Mesenchymal stem cell (in vitro differentiated cells and primary cell): Measurements from ENCODE around the gene LY6G6D.

ENCODE experiments used
- DNase-seq: peaks from one replicate; pipeline ENCODE4 v3.0.0-alpha.2; 2013
- H2AFZ ChIP-seq: one replicate; pipeline ENCODE4 v1.6.1; 2013; ENCODE audit warnings: low read depth, mild to moderate bottlenecking, control low read depth, inconsistent platforms, low read length, moderate library complexity
- H2AK5ac ChIP-seq: 2 replicates; pipeline ENCODE4 v1.6.1; 2013; ENCODE audit warnings: low read length, moderate library complexity, mild to moderate bottlenecking, inconsistent platforms; ENCODE audit not compliant: severe bottlenecking
- H2BK120ac ChIP-seq: one replicate; pipeline ENCODE4 v1.6.1; 2013; ENCODE audit warnings: low read depth, mild to moderate bottlenecking, inconsistent platforms, low read length, moderate library complexity
- H2BK12ac ChIP-seq, 2 experiments: one replicate each; pipeline ENCODE4 v1.6.1; 2013; ENCODE audit warnings: inconsistent platforms in 2 of 2, low read length in 2 of 2, mild to moderate bottlenecking in 2 of 2, moderate library complexity in 2 of 2, control low read depth in 1 of 2
- H2BK15ac ChIP-seq: one replicate; pipeline ENCODE4 v1.6.1; 2013; ENCODE audit warnings: mild to moderate bottlenecking, low read depth, inconsistent platforms; ENCODE audit not compliant: poor library complexity, severe bottlenecking
- H2BK5ac ChIP-seq: 2 replicates; pipeline ENCODE4 v1.6.1; 2013; ENCODE audit warnings: low read depth, mild to moderate bottlenecking, low read length, control low read depth, inconsistent platforms; ENCODE audit not compliant: poor library complexity, severe bottlenecking
- H3K14ac ChIP-seq, 2 experiments: one replicate each; pipeline ENCODE4 v1.6.1; 2013; ENCODE audit warnings: inconsistent platforms in 2 of 2, low read length in 2 of 2, control low read depth in 1 of 2, mild to moderate bottlenecking in 1 of 2, moderate library complexity in 1 of 2
- H3K18ac ChIP-seq, 2 experiments: one replicate each; pipeline ENCODE4 v1.6.1; 2013; ENCODE audit warnings: inconsistent platforms in 2 of 2, low read length in 2 of 2, control low read depth in 1 of 2, low read depth in 1 of 2, mild to moderate bottlenecking in 1 of 2
- H3K23ac ChIP-seq, 2 experiments: one replicate each; pipeline ENCODE4 v1.6.1; 2013; ENCODE audit warnings: inconsistent platforms in 2 of 2, low read length in 2 of 2, mild to moderate bottlenecking in 2 of 2, moderate library complexity in 2 of 2, control low read depth in 1 of 2
- H3K27ac ChIP-seq: 2 replicates; pipeline ENCODE4 v1.5.1; 2013; ENCODE audit warnings: mild to moderate bottlenecking, moderate library complexity, low read length, control low read depth, inconsistent platforms; ENCODE audit not compliant: poor library complexity, severe bottlenecking
- H3K27me3 ChIP-seq, 2 experiments: 2 replicates each; pipeline versions ENCODE4 v1.6.1 to v1.7.0; 2013; ENCODE audit warnings: low read length in 2 of 2, mild to moderate bottlenecking in 2 of 2, moderate library complexity in 2 of 2, control low read depth in 1 of 2, inconsistent platforms in 1 of 2; ENCODE audit not compliant: control insufficient read depth in 1 of 2, insufficient read depth in 1 of 2
- H3K36me3 ChIP-seq, 2 experiments: 2 replicates each; pipeline versions ENCODE4 v1.6.1 to v1.7.0; 2013; ENCODE audit warnings: low read length in 2 of 2, control low read depth in 1 of 2, inconsistent platforms in 1 of 2, low read depth in 1 of 2, mild to moderate bottlenecking in 1 of 2; ENCODE audit not compliant: insufficient read depth in 2 of 2, control insufficient read depth in 1 of 2
- H3K4ac ChIP-seq, 2 experiments: one replicate each; pipeline ENCODE4 v1.6.1; 2013; ENCODE audit warnings: inconsistent platforms in 2 of 2, low read length in 2 of 2, mild to moderate bottlenecking in 2 of 2, moderate library complexity in 2 of 2, control low read depth in 1 of 2, low read depth in 1 of 2
- H3K4me1 ChIP-seq: 2 replicates; pipeline ENCODE4 v1.6.1; 2013; ENCODE audit warnings: low read depth, low read length, control low read depth; ENCODE audit not compliant: control insufficient read depth, insufficient read depth
- H3K4me2 ChIP-seq: 2 replicates; pipeline ENCODE4 v1.6.1; 2013; ENCODE audit warnings: low read length, mild to moderate bottlenecking, inconsistent platforms; ENCODE audit not compliant: poor library complexity, severe bottlenecking
- H3K4me3 ChIP-seq, 2 experiments: 2 replicates each; pipeline versions ENCODE4 v1.5.1 to v1.7.0; 2013; ENCODE audit warnings: low read length in 2 of 2, mild to moderate bottlenecking in 2 of 2, control low read depth in 1 of 2, low read depth in 1 of 2; ENCODE audit not compliant: insufficient read depth in 1 of 2
- H3K79me1 ChIP-seq: replicated peaks from 2 replicates; pipeline ENCODE4 v1.6.1; 2013; ENCODE audit warnings: mild to moderate bottlenecking, control low read depth, low read length, inconsistent platforms; ENCODE audit not compliant: poor library complexity, severe bottlenecking
- H3K9ac ChIP-seq: 2 replicates; pipeline ENCODE4 v1.7.0; 2013; ENCODE audit warnings: mild to moderate bottlenecking, low read length, moderate library complexity
- H3K9me3 ChIP-seq: 2 replicates; pipeline ENCODE4 v1.7.0; 2013; ENCODE audit warnings: mild to moderate bottlenecking, low read length; ENCODE audit not compliant: control insufficient read depth
- H4K8ac ChIP-seq: one replicate; pipeline ENCODE4 v1.6.1; 2013; ENCODE audit warnings: inconsistent platforms, mild to moderate bottlenecking, low read length, moderate library complexity
- H4K91ac ChIP-seq: one replicate; pipeline ENCODE4 v1.6.1; 2013; ENCODE audit warnings: mild to moderate bottlenecking, low read length, inconsistent platforms
- WGBS: methylation state at CpG from one replicate; pipeline ENCODE4 v1.1.7; 2013; ENCODE audit warnings: mixed read lengths; 5-methylcytosine and 5-hydroxymethylcytosine counted together

Gene LY6G6D

GRCh38 chr6:31692886-31693285 lies 22.3 kb upstream of the LY6G6D start:
- Histone ChIP-seq H3K9ac (no peak overlapping the region), H2BK5ac (no peak overlapping the region), H2BK12ac (no peak overlapping the region), H3K36me3 (peaks cover 72 to 85% of the 10 kb centered on the region in 2 experiments), H2AFZ (no peak overlapping the region), H3K4me2 (no peak overlapping the region), H3K4me3 (no peak overlapping the region), H3K27me3 (no peaks in the 10 kb centered on the region), H3K79me1 (peaks cover 13% of the 10 kb centered on the region), H3K27ac (no peak overlapping the region), H3K14ac (no peak overlapping the region), H3K9me3 (no peaks in the 10 kb centered on the region), H3K23ac (no peak overlapping the region), H2BK120ac (no peak overlapping the region), H3K18ac (no peak overlapping the region), H4K91ac (no peak overlapping the region), H4K8ac (no peak overlapping the region), H2AK5ac (no peak overlapping the region), H3K4me1 (peaks cover 2% of the 10 kb centered on the region), H3K4ac (no peak overlapping the region), H2BK15ac (no peak overlapping the region)
- DNase-seq = no peak
- WGBS = 92% methylated on average over 9 of the region's 9 CpGs

- DNase-seq = no peak
- no peak overlapping the region for H4K8ac ChIP-seq
- no peak overlapping the region for H2BK12ac ChIP-seq
- no peak overlapping the region for H2AK5ac ChIP-seq
- WGBS = 96% methylated on average over 5 of the region's 6 CpGs
- peaks cover 66 to 79% of the 10 kb centered on the region in 2 experiments for H3K36me3 ChIP-seq
- no peak overlapping the region for H3K27ac ChIP-seq
- H3K23ac ChIP-seq = no peak overlapping the region
- H3K9ac ChIP-seq = no peak overlapping the region
- no peak overlapping the region for H3K4me3 ChIP-seq
- no peak overlapping the region for H3K18ac ChIP-seq
- peaks cover 13% of the 10 kb centered on the region for H3K79me1 ChIP-seq
- no peaks in the 10 kb centered on the region for H3K27me3 ChIP-seq
- H2BK120ac ChIP-seq = no peak overlapping the region
- no peak overlapping the region for H4K91ac ChIP-seq
- H2AFZ ChIP-seq = no peak overlapping the region
- H2BK5ac ChIP-seq = no peak overlapping the region
- no peaks in the 10 kb centered on the region for H3K9me3 ChIP-seq
- H2BK15ac ChIP-seq = no peak overlapping the region
- no peak overlapping the region for H3K14ac ChIP-seq
- no peak overlapping the region for H3K4ac ChIP-seq
- H3K4me1 ChIP-seq = peaks cover 2% of the 10 kb centered on the region
- no peak overlapping the region for H3K4me2 ChIP-seq
These were observed 21.6 kb upstream of the LY6G6D start for GRCh38 chr6:31693535-31693934.

GRCh38 chr6:31697555-31697954 lies 17.6 kb upstream of the LY6G6D start:
- DNase-seq = no peak
- H3K9me3 ChIP-seq = no peaks in the 10 kb centered on the region
- H3K9ac ChIP-seq = peak overlapping the region; percentile 53
- H2BK120ac ChIP-seq = no peak overlapping the region
- no peak overlapping the region for H2AK5ac ChIP-seq
- H4K8ac ChIP-seq = no peak overlapping the region
- no peak overlapping the region for H3K4ac ChIP-seq
- 56% methylated on average over 3 of the region's 3 CpGs for WGBS
- H3K14ac ChIP-seq = no peak overlapping the region
- no peaks in the 10 kb centered on the region for H3K27me3 ChIP-seq
- no peak overlapping the region for H3K4me3 ChIP-seq
- H3K4me2 ChIP-seq = no peak overlapping the region
- no peak overlapping the region for H3K27ac ChIP-seq
- H2BK15ac ChIP-seq = no peak overlapping the region
- peaks cover 20% of the 10 kb centered on the region for H3K79me1 ChIP-seq
- H4K91ac ChIP-seq = no peak overlapping the region
- peaks cover 10% of the 10 kb centered on the region for H3K4me1 ChIP-seq
- no peak overlapping the region for H2BK12ac ChIP-seq
- H3K36me3 ChIP-seq = peaks cover 43 to 56% of the 10 kb centered on the region in 2 experiments
- no peak overlapping the region for H3K18ac ChIP-seq
- H2AFZ ChIP-seq = no peak overlapping the region
- H3K23ac ChIP-seq = no peak overlapping the region
- H2BK5ac ChIP-seq = no peak overlapping the region

GRCh38 chr6:31700740-31701401 lies 14.3 kb upstream of the LY6G6D start:
- no peak for DNase-seq
- Histone ChIP-seq H3K27me3 (no peaks in the 10 kb centered on the region), H3K14ac (peak overlapping the region in 1 of 2 experiments; percentile 70), H2AK5ac (no peak overlapping the region), H3K23ac (no peak overlapping the region), H3K9ac (peak overlapping the region; percentile 98), H2AFZ (no peak overlapping the region), H2BK5ac (no peak overlapping the region), H3K4me1 (peaks cover 15% of the 10 kb centered on the region), H3K4me2 (no peak overlapping the region), H2BK12ac (no peak overlapping the region), H2BK15ac (no peak overlapping the region), H3K9me3 (no peaks in the 10 kb centered on the region), H4K8ac (peak overlapping the region; percentile 35), H3K27ac (no peak overlapping the region), H3K4me3 (peak overlapping the region in 1 of 2 experiments; percentile 97), H3K4ac (no peak overlapping the region), H3K18ac (no peak overlapping the region), H2BK120ac (no peak overlapping the region), H3K36me3 (peaks cover 15 to 28% of the 10 kb centered on the region in 2 experiments), H3K79me1 (peaks cover 18% of the 10 kb centered on the region), H4K91ac (no peak overlapping the region)
- 96% methylated on average over 4 of the region's 5 CpGs for WGBS
